Right lung (tissue), 5 donors: Measurements from ENCODE around the gene ENHO. TPM values are rescaled to one million over a fixed set of nuclear protein-coding genes. Genes with fewer than 3 reads are reported as not detected.
"Not testable (repeated sequence)": the region's sequence is repeated elsewhere in the genome, so short reads cannot be mapped to it uniquely, and the experiment has no call there.

Experiments used
- DNase-seq, 2 donors: peaks; one replicate each; pipeline ENCODE4 v3.0.0-alpha.2; 2013
- polyA plus RNA-seq, 5 donors: library from polyadenylated mRNA; unstranded; fragments of 120-200 nt; gene quantifications; one replicate each; pipeline versions ENCODE4 v1.2.1 to v1.2.3, GENCODE V29; 2013; ENCODE audit warnings: inconsistent platforms in 1 of 5, low replicate concordance in 1 of 5; ENCODE audit not compliant: insufficient read length in 5 of 5, insufficient read depth in 1 of 5

ENHO gene
- polyA plus RNA-seq, 5 donors: 0.98 to 2.7 (median 1.1) TPM

- DNase-seq: not testable (repeated sequence)
Observed at GRCh38 chr9:34532041-34532440, 9.3 kb upstream of the ENHO start.

DNA sequence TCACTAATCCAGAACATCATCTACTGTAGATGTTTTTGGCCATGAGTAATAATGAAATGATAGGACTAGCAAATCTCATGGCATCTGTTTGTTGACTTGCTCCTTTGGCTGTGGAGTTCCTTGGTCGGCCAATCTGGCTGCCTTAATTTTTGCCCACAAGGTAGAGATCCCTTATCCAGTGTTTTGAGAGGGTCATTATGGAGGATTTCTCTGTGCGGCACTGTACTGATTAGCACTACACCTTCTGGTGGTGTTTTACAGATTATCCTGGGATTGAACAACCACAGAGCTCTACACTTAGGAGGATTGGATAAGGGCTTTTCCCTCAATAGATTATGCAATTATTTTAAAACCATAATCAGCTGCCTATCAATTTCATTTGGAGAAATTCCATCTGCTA is 3.2 kb upstream of the ENHO start:
- no peak for DNase-seq

DNA sequence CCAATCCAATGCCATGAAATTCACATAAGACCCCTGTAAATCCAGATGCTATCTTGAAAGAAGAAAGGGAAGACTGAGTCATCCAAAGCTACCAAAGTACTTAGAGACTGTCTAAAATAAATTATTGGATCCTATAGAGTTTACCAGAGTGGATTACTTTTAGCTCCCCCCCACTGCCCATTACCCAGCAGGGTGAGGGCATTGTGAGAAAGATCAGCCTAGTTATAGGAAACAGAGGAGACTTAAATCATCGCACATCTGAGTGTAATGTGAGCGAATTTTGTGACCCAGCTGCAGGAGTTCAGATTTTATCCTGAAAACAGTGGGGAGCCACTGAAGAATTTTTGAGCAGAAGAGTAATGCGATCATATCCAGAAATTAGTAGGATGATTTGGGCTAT is 1.6 kb upstream of the ENHO start:
- DNase-seq: no peak

DNA sequence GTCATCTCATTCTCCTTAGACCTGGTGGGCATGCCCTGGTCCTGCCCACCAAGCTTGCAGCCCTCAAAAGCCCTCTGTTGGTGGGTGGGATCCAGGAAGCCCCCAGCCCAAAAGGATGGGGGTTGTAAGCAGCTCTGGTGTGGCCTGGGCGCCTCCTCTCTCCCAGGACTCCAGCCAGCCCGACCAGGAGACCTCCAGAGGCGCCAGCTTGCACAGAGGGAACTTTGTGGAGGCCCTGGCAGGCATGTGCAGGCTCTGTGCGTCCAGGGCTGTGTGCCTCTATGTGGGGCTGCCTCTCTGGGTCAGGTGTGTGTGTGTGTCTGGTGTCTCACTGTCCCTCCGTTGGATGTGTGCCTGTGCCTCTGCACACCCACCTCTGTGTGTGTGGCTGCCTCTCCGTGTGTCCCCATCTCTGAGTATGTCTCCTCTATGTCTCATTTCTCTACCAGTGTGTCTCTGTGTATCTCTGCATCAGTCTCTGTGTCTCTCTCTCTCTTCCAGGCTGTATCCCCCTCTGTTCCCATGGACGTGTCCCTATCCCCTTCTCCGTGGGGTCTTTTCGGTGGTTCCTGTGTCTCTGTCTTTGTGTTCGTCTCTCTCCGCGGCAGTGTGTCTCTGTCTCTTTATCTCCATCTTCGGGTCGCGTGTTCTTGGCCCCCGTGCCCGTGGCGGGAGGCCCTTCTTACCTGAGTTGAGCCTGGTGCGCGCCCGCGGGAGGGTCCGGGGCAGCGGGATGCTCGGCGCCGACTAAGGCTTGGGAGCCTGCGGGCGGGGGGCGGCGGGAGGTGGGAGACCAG is 501 bp downstream of the ENHO start:
- no peak for DNase-seq

- no peak for DNase-seq
Observed at GRCh38 chr9:34521406-34522045, 1.3 kb downstream of the ENHO start.

DNA sequence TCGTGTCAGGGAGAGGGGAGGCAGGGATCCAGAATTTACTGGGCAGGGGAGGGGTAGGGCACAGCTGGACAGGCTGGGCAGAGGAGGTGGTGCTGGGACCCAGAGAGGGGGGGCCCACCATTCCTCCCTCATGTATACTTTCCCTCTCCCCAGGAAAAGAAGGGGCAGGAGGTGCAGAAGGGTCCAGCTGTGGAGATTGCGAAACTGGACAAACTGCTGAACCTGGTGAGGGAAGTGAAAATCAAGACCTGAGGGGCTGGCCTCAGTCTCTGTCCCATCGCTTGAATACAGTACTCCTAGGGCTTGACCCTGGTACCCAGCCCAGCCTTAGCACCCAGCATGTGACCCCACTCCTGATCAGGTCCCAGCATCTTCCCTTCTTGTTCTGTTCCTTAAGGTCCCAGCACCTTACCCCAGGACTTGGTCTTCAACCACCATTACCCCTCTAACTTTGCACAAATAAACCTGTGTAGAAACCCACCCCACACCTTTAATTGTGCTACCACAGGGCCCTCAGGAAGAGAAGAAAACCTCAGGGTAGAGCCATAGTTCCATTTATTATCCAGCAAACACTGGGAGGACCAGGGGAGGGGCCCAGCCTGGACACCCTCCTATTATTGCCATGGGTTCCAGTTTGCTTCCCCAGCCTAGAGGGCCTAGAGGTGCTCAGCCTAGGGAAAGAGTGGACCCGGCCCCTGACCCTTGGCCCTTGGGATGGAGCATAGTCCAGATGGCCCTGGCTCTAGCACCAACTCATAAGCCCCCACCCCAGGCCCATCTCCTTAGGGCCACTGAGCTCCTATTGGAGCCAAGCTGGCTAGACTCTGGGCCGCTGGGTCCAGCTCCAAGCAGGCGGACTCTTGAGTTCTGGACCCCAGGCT is 2.0 kb downstream of the ENHO start:
- DNase-seq: no peak

DNA sequence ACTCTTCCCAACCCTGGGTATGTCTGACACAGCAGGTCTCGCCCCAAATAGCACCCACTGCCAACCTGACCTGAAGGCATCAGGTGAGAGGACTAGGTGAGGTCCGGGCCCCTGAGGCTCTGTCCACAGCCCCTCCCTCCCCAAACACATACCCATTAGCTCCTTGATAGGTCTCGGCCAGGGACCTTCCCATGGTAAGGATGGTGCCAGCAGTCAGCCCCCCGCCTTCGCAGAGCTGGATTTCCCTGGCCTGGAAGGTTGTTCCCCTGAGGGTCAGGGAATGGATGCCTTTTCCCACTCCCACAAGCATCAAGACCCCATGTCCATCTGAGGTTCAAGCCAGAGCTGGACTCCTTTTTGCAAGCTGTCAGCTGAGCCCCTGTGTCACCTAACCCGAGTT is 2.7 kb downstream of the ENHO start:
- no peak for DNase-seq

DNA sequence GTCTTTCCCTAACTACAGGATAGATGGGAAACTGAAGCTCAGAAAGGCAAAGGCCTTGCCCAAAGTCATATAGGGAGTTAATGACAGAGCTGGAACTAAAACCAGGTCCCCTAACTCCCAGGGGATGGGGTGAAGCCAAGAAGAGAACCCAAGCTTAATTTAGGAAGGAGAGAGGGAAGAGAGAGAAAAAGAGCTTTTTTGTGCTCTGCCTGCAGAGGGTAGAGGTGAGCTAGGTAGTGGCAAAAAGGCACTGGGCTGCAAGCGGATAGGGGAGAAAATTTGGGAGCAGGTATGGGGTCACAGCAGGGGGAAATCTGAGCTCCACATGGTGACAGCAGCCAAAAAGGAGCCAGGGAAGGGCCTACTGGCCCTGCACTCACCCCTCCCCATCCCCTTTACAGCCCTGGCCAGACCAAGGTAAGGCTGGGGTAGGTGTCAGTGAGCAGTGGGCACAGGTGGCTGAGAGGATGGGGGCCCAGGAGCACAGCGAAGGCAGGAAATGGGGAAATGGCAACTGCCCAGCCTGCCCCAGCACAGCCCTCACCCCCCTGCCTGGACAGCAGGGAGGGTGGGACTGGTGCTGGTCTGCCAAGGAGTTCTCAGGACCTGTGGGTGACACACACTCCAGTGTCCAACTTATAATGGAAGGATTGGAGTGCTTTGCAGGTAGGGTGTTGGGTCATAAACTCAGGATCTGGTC is 3.3 kb downstream of the ENHO start:
- DNase-seq: no peak

- DNase-seq: no peak
Observed at GRCh38 chr9:34518896-34519295, 3.9 kb downstream of the ENHO start.

- no peak for DNase-seq
Observed at GRCh38 chr9:34518110-34518616, 4.6 kb downstream of the ENHO start.

- no peak for DNase-seq
Observed at GRCh38 chr9:34517185-34517584, 5.6 kb downstream of the ENHO start.

DNA sequence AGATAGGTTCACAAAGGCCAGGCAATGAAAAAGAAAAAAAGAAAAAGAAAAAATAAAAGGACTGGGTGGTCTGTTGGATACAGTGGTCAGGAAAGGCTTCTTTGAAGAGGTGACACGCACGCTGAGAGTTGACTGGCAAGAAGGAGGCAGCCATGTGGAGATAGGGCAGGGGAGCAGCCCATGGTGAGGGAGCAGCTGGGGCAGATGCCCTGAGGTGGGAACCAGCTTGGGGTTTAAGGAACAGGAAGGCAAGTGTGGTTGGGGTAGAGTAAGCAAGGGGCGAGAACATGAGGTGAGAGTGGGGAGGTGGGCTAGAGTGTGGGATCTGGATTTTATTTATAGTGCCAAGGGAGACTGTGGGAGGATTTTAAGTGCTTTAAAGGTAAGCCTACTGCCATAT is 6.8 kb downstream of the ENHO start:
- no peak for DNase-seq

DNA sequence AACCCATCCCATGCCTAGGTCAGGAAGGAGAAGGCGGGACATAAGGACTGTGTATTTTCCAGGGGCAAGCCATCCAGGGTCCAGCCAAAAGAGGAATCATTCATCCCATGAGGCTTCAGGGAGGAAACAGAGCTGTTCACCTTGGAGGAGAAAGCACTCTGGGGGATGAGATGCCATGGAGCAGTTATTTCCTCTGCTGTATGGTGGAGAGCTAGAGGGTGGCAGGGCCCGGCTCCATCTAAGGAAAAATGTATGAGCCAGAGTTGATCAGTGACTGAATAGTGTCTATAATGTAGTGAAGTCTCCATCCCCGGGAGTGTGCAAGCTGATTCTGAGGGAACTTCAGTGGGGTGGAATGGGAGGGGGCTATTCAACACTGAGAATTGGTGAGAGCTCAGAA is 8.0 kb downstream of the ENHO start:
- no peak for DNase-seq

DNA sequence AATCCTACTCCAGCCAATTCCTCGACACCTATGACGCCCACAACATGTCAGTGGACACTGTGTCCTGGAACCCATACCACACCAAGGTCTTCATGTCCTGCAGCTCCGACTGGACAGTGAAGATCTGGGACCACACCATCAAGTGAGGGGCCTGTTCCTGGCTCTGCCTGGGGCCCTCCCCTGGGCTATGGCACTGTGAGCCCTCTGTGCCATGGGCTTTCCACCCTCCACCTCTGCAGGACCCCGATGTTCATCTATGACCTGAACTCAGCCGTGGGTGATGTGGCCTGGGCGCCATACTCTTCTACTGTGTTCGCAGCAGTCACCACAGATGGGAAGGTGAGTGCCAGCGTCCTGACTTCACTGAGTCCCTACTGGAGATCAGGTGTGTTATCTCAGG is 8.4 kb downstream of the ENHO start:
- DNase-seq: no peak

- no peak for DNase-seq
Observed at GRCh38 chr9:34513567-34514214, 9.1 kb downstream of the ENHO start.

GRCh38 chr9:34512131-34513078 is 10.4 kb downstream of the ENHO start:
- no peak for DNase-seq

DNA sequence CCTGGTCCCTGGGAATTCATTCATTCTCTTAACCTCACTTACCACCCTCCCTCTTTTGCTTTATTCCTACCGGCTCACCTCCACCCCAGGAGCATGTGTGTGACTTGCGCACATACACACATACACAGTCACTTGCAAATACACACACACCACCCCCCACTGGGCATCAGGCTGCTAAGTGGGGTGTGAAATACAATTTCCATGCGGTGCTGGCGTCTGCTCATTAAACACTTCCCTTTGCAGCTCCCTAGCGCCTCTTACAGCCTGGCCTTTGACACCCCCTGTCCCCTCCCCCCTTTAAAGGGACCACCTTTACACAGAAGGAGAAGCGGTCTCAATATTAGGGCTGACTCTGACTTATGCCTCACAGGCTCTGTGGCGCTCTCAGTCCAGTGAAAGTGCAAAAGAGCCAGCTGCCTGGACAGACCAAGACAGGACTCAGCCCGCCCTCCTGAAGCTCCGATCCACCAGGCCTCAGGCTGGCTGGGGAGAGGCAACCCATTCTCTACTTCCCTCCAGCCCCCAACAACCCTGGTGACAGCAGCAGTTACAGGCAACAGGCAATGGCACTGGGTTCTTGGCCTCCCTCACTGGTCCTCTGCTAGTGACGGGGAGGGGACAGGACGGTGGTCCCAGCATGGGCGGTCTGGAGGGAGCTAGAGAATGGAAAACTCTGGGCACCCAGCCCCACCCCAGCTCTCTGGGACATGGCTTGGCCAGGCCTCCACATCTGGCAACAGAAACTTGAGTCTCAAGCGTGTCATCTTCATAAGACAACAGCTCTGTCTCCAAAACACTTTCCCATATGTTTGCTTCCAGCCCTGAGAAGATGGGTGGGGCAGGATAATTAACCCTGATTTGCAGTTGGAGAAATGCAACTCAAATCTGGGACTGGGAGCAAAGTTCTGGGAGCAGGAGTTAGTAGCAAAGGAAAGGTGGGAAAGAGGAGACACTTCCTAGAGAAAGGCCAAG is 12.0 kb downstream of the ENHO start:
- DNase-seq: no peak

DNA sequence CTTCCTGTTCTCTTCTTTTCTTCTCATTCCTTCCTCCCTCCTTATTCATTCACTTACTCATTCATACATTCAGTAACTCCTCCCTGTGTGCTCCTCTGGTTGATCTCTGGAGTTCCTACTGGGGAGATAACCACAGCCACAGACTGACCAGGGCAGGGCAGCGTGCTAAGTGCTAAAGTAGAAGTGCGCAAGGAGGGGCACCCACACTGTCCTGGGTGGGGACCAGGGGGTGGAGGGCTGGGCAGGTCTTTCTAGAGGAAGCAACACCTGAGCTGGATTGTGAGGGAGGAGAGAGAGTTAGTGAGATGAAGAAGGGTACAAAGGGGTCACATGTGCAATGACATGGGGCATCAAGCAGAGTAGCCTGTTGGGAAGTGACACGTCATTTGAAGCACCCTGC is 13.8 kb downstream of the ENHO start:
- no peak for DNase-seq

DNA sequence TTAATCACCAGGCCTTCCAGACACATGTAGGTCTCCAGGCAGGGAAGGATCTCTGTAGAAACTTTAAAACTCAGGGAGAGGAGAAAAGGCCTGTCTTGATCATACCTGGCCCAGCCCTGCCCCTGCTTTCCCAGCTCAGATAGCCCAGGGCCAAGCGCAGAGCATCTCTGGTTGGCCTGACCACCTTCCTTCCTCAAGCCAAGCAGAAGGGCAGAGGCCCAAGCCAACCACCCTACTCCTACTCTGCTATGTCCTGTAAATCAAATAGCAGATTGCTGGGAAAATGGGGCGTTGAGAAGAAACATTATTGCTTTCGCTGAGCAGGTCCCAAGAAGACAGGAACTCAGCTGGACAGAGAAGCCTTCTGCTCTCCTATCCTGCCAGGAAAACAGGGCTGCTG is 14.3 kb downstream of the ENHO start:
- no peak for DNase-seq
